CD4-positive, alpha-beta T cell (primary cell): Measurements from ENCODE around the gene GALNT2. TPM values are rescaled to one million over a fixed set of nuclear protein-coding genes. Genes with fewer than 3 reads are reported as not detected.

Experiments
- ATAC-seq: fragments of 200-7000 bp; cut with Tn5 transposase; one replicate; pipeline ENCODE4 v1.10.0; 2022; ENCODE audit warnings: mild to moderate bottlenecking; ENCODE audit not compliant: poor library complexity
- CTCF ChIA-PET: fragments of 350-600 bp; sonication (Branson Sonifier 250); formaldehyde crosslinking; loops from one replicate; lab custom pipeline; 2021; ENCODE audit warnings: antibody characterized with exemption, inconsistent platforms; lab: Charles Lee
- POLR2A ChIA-PET: fragments of 350-600 bp; sonication (Branson Sonifier 250); formaldehyde crosslinking; loops from one replicate; lab custom pipeline; 2021; ENCODE audit warnings: antibody characterized with exemption, inconsistent platforms; lab: Charles Lee
- DNase-seq, 14 experiments: peaks; one replicate each; pipeline ENCODE4 v3.0.0-alpha.2; 2013 to 2020; ENCODE audit warnings: mixed read lengths in 2 of 14
- H3K27ac ChIP-seq, 2 donors: one replicate each; pipeline versions ENCODE4 v1.5.1 to v1.7.0; 2013; ENCODE audit warnings: low read length in 2 of 2, low read depth in 1 of 2, mild to moderate bottlenecking in 1 of 2
- H3K27me3 ChIP-seq, 2 experiments: 1 replicate in 1 of 2; 2 replicates in 1 of 2; pipeline versions ENCODE4 v1.6.1 to v1.7.0; 2013; ENCODE audit warnings: low read length in 2 of 2, control low read depth in 1 of 2, mild to moderate bottlenecking in 1 of 2, moderate library complexity in 1 of 2; ENCODE audit not compliant: insufficient read depth in 2 of 2, control insufficient read depth in 1 of 2
- H3K36me3 ChIP-seq: one replicate; pipeline ENCODE4 v1.6.1; 2013; ENCODE audit warnings: low read length, control low read depth; ENCODE audit not compliant: insufficient read depth
- H3K4me1 ChIP-seq: one replicate; pipeline ENCODE4 v1.6.1; 2013; ENCODE audit warnings: low read length, control low read depth; ENCODE audit not compliant: insufficient read depth
- H3K4me3 ChIP-seq: one replicate; pipeline ENCODE4 v1.5.1; 2013; ENCODE audit warnings: mild to moderate bottlenecking, low read length, moderate library complexity
- H3K9me3 ChIP-seq, 2 experiments: 1 replicate in 1 of 2; 2 replicates in 1 of 2; pipeline versions ENCODE4 v1.6.1 to v1.7.0; 2013; ENCODE audit warnings: low read length in 2 of 2, mild to moderate bottlenecking in 2 of 2, control low read depth in 1 of 2, moderate library complexity in 1 of 2; ENCODE audit not compliant: control insufficient read depth in 1 of 2, insufficient read depth in 1 of 2
- H3K27ac Mint-ChIP-seq: one replicate; pipeline ENCODE4 v1.8.0; 2020; ENCODE audit warnings: mixed read lengths
- H3K27me3 Mint-ChIP-seq: one replicate; pipeline ENCODE4 v1.8.0; 2021; ENCODE audit warnings: mixed read lengths
- H3K36me3 Mint-ChIP-seq: one replicate; pipeline ENCODE4 v1.8.0; 2021; ENCODE audit warnings: low read depth, mixed read lengths
- H3K4me1 Mint-ChIP-seq: one replicate; pipeline ENCODE4 v1.8.0; 2021; ENCODE audit warnings: low read depth, mixed read lengths
- H3K4me3 Mint-ChIP-seq: one replicate; pipeline ENCODE4 v1.8.0; 2020; ENCODE audit warnings: mild to moderate bottlenecking, mixed read lengths
- H3K9me3 Mint-ChIP-seq: one replicate; pipeline ENCODE4 v1.8.0; 2020; ENCODE audit warnings: mixed read lengths
- CTCF ChIP-seq: fragments of 200-600 bp; IDR thresholded peaks from one replicate; pipeline ENCODE4 v1.8.0; 2022; ENCODE audit warnings: antibody characterized with exemption, mild to moderate bottlenecking
- intact Hi-C, 2 experiments: fragments of 100-400 bp; cut with DNase I in 1 of 2; cut with micrococcal nuclease in 1 of 2; formaldehyde crosslinking; loops; one replicate each; pipeline versions ENCODE4 v1.15.1 to v1.9.0; 2023 to 2025; cut with DNase I, micrococcal nuclease
- total RNA-seq, 174 experiments: library from RNA in 2 of 174; stranded (reverse) in 2 of 174; gene quantifications; one replicate each; pipeline ENCODE4 v1.2.3 and lab custom pipeline; 2021 to 2026

Gene GALNT2
- total RNA-seq, 2 experiments from 2014 or later = 11.0 to 11.4 TPM

- Mint-ChIP-seq H3K9me3 (peaks cover 4% of the 10 kb centered on the region), H3K36me3 (peaks cover 4% of the 10 kb centered on the region), H3K4me1 (no peaks in the 10 kb centered on the region), H3K27me3 (peaks cover 17% of the 10 kb centered on the region), H3K27ac (no peak overlapping the region), H3K4me3 (no peak overlapping the region)
- no peak for DNase-seq
- no peak for TF ChIP-seq CTCF
- no peak for ATAC-seq
- Histone ChIP-seq H3K36me3 (no peaks in the 10 kb centered on the region), H3K9me3 (peaks cover 4 to 8% of the 10 kb centered on the region in 2 experiments), H3K27me3 (peaks cover 0 to 3% of the 10 kb centered on the region in 2 experiments), H3K27ac (no peak overlapping the region), H3K4me1 (no peaks in the 10 kb centered on the region), H3K4me3 (no peak overlapping the region)
- intact Hi-C loops = no loop called here
- ChIA-PET CTCF (no interaction called here), POLR2A (no interaction called here)
Observed at GRCh38 chr1:230040440-230040839, 26.6 kb upstream of the GALNT2 start.

- Histone ChIP-seq H3K36me3 (no peaks in the 10 kb centered on the region), H3K4me3 (no peak overlapping the region), H3K27me3 (peaks cover 0 to 3% of the 10 kb centered on the region in 2 experiments), H3K4me1 (no peaks in the 10 kb centered on the region), H3K9me3 (no peaks in the 10 kb centered on the region), H3K27ac (no peak overlapping the region)
- Mint-ChIP-seq H3K4me1 (no peaks in the 10 kb centered on the region), H3K36me3 (no peaks in the 10 kb centered on the region), H3K27me3 (peaks cover 21% of the 10 kb centered on the region), H3K27ac (no peak overlapping the region), H3K9me3 (no peaks in the 10 kb centered on the region), H3K4me3 (no peak overlapping the region)
- TF ChIP-seq CTCF = no peak
- POLR2A ChIA-PET = no interaction called here
- DNase-seq (no peak), ATAC-seq (no peak)
- CTCF ChIA-PET = no interaction called here
- intact Hi-C loops = no loop called here
Observed at GRCh38 chr1:230043081-230043480, 24.0 kb upstream of the GALNT2 start.

GRCh38 chr1:230044729-230045128 is 22.3 kb upstream of the GALNT2 start:
- ATAC-seq = no peak
- Mint-ChIP-seq H3K36me3 (no peaks in the 10 kb centered on the region), H3K4me3 (no peak overlapping the region), H3K27me3 (peaks cover 21% of the 10 kb centered on the region), H3K27ac (no peak overlapping the region), H3K4me1 (no peaks in the 10 kb centered on the region), H3K9me3 (no peaks in the 10 kb centered on the region)
- H3K9me3 ChIP-seq = no peaks in the 10 kb centered on the region
- H3K4me3 ChIP-seq = no peak overlapping the region
- CTCF ChIA-PET = no interaction called here
- H3K36me3 ChIP-seq = no peaks in the 10 kb centered on the region
- TF ChIP-seq CTCF = no peak
- H3K27me3 ChIP-seq = peaks cover 0 to 3% of the 10 kb centered on the region in 2 experiments
- no peak for DNase-seq
- no peak overlapping the region for H3K27ac ChIP-seq
- no peaks in the 10 kb centered on the region for H3K4me1 ChIP-seq
- intact Hi-C loops = no loop called here
- POLR2A ChIA-PET = no interaction called here
